Uterus (tissue), 2 donors: ENCODE data around the gene CD93.

Source experiments
- CTCF ChIP-seq, 4 experiments: fragments of 200-600 bp in 2 of 4; fragments of 450-650 bp in 2 of 4; sonication (generic) in 2 of 4; IDR thresholded peaks; one replicate each; pipeline ENCODE4 v1.5.1; 2016 to 2019; ENCODE audit warnings: antibody characterized with exemption in 4 of 4, mild to moderate bottlenecking in 2 of 4, moderate library complexity in 1 of 4
- POLR2A ChIP-seq, 2 donors: fragments of 450-650 bp; IDR thresholded peaks; one replicate each; pipeline ENCODE4 v1.6.1; 2016; ENCODE audit warnings: antibody characterized with exemption in 2 of 2, mild to moderate bottlenecking in 1 of 2, moderate library complexity in 1 of 2

DNA sequence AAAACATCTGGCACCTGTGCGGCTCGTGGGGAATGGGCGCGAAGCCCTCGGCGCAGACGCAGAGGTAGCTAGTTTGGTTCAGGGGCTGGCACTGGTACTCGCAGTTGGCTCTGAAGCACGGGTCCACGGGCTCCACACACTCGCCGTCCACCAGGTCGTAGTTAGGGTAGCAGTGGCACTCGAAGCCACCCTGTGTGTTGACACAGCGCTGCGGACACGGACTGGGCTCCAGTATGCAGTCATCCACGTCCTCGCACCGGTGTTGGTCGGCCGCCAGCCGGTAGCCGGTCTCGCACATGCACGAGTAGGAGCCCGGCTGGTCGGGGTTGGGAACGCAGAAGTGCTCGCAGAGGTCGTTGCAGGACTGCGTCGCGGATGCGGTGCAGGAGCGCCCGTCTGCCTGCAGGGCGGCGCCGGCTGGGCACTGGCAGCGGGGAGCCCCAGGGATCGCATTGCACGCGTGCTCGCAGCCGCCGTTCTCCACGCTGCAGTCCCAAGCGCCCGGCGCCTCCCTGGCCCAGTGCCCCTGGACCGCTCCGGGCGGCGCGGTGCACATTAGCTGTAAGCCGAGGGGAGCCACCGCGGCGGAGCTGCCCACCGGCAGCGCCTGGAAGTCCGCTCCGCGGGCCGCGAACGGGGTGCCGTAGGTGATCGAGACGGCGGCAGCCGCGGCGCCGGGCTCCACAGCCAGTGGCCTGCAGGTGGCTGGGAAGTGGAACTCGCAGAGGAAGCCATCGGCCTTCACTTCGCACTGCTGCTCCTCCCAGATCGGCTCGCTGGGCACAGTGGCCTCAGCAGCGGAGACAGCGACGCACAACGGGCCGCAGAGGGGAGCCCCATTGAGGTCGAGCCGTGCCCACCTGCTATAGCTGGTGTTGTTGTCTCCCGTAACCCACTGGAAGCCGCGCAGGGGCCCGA lies 37.6 kb downstream of the CD93 start:
- TF ChIP-seq CTCF (IDR thresholded peaks at IDR 0.05) (peak in 2 of 4 experiments; percentile 9 to 21), POLR2A (IDR thresholded peaks at IDR 0.05) (no peak)
